NOMO-1 treated with DMSO at 0.1 percent for 48 hours (cell line): ENCODE data around the gene ANKS3.
A peak's percentile ranks its signal among the peaks of the same experiment; 100 is the strongest.

Experiments
- DNase-seq: peaks from one replicate; lab custom pipeline; 2025; ENCODE audit not compliant: unreplicated experiment; lab: John Stamatoyannopoulos, UW

Gene ANKS3

GRCh38 chr16:4651827-4652226 is 82.2 kb downstream of the ANKS3 start:
- DNase-seq = no peak

- peak; percentile 32 for DNase-seq
Measured at GRCh38 chr16:4650443-4651074, 83.5 kb downstream of the ANKS3 start.

GRCh38 chr16:4649744-4650442 is 84.2 kb downstream of the ANKS3 start:
- DNase-seq = no peak

GRCh38 chr16:4648917-4649316 is 85.2 kb downstream of the ANKS3 start:
- DNase-seq = no peak

- no peak for DNase-seq
Measured at GRCh38 chr16:4647644-4647980, 86.5 kb downstream of the ANKS3 start.

- DNase-seq = no peak
Measured at GRCh38 chr16:4646773-4647643, 87.1 kb downstream of the ANKS3 start.
